ENCODE measurements around the gene MICALL2. TPM values are rescaled to one million over a fixed set of nuclear protein-coding genes. Genes with fewer than 3 reads are reported as not detected.

The MICALL2 gene
- polyA plus RNA-seq, 1 donor from 2014 or later = 12.8 TPM

GRCh38 chr7:1488016-1488415, 28.7 kb upstream of the MICALL2 start:
- no peaks in the 10 kb centered on the region for H3K9me3 ChIP-seq (ENCODE audit: low read length)
- H3K9me2 ChIP-seq (ENCODE audit: insufficient read depth, low read length) = no peaks in the 10 kb centered on the region
- no peak overlapping the region for H3K9ac ChIP-seq (ENCODE audit: low read length)
- H4K20me1 ChIP-seq (ENCODE audit: insufficient read depth) = no peaks in the 10 kb centered on the region
- H3F3A ChIP-seq (ENCODE audit: insufficient read depth, low read length, poor library complexity, severe bottlenecking) = no peaks in the 10 kb centered on the region
- no peak for TF ChIP-seq RAD21 (conservative IDR thresholded peaks at IDR 0.05)
- TF ChIP-seq POLR2AphosphoS5 (IDR thresholded peaks at IDR 0.05) = no peak
- no peaks in the 10 kb centered on the region for H3K36me3 ChIP-seq (ENCODE audit: insufficient read depth, low read length)
- H3K4me2 ChIP-seq (ENCODE audit: low read length) = no peak overlapping the region
- no peaks in the 10 kb centered on the region for H3K79me2 ChIP-seq (replicated peaks; ENCODE audit: insufficient read depth, low read length)
- H3K4me3 ChIP-seq (ENCODE audit: low read length) = no peak overlapping the region
- H3K27me3 ChIP-seq (ENCODE audit: insufficient read depth, low read depth, low read length) = no peaks in the 10 kb centered on the region
- no peak overlapping the region for H2AFZ ChIP-seq (ENCODE audit: low read depth, low read length)
- no peak overlapping the region for H3K27ac ChIP-seq (ENCODE audit: low read length)

- Histone ChIP-seq H3K27ac (ENCODE audit: low read length) (no peak overlapping the region), H3F3A (ENCODE audit: insufficient read depth, low read length, poor library complexity, severe bottlenecking) (no peaks in the 10 kb centered on the region), H3K9ac (ENCODE audit: low read length) (no peak overlapping the region), H4K20me1 (ENCODE audit: insufficient read depth) (no peaks in the 10 kb centered on the region), H3K9me2 (ENCODE audit: insufficient read depth, low read length) (no peaks in the 10 kb centered on the region), H3K36me3 (ENCODE audit: insufficient read depth, low read length) (no peaks in the 10 kb centered on the region), H3K27me3 (ENCODE audit: insufficient read depth, low read depth, low read length) (no peaks in the 10 kb centered on the region), H3K9me3 (ENCODE audit: low read length) (no peaks in the 10 kb centered on the region), H3K4me2 (ENCODE audit: low read length) (no peak overlapping the region), H2AFZ (ENCODE audit: low read depth, low read length) (no peak overlapping the region), H3K79me2 (replicated peaks; ENCODE audit: insufficient read depth, low read length) (no peaks in the 10 kb centered on the region), H3K4me3 (ENCODE audit: low read length) (no peak overlapping the region)
- no peak for TF ChIP-seq SMC3 (conservative IDR thresholded peaks at IDR 0.05; ENCODE audit: poor library complexity)
- TF ChIP-seq RAD21 (conservative IDR thresholded peaks at IDR 0.05) = no peak
- TF ChIP-seq CTCF (IDR thresholded peaks at IDR 0.05; ENCODE audit: poor library complexity, severe bottlenecking) = no peak
- TF ChIP-seq POLR2AphosphoS5 (IDR thresholded peaks at IDR 0.05) = no peak
- TF ChIP-seq EZH2 (IDR thresholded peaks at IDR 0.05; ENCODE audit: borderline replicate concordance, insufficient read depth, low read length, poor library complexity, severe bottlenecking) = no peak
- no peak for TF ChIP-seq MXI1 (conservative IDR thresholded peaks at IDR 0.05; ENCODE audit: poor library complexity, severe bottlenecking)
- no peak for TF ChIP-seq REST (IDR thresholded peaks at IDR 0.05; ENCODE audit: borderline replicate concordance)
- no peak for TF ChIP-seq TAF1 (IDR thresholded peaks at IDR 0.05; ENCODE audit: low read depth)
- TF ChIP-seq EP300 (conservative IDR thresholded peaks at IDR 0.05; ENCODE audit: poor library complexity, severe bottlenecking) = no peak
Measured at GRCh38 chr7:1487466-1487865, 28.2 kb upstream of the MICALL2 start.

GRCh38 chr7:1486571-1486970, 27.3 kb upstream of the MICALL2 start:
- Histone ChIP-seq H3K27me3 (ENCODE audit: insufficient read depth, low read depth, low read length) (no peaks in the 10 kb centered on the region), H3K36me3 (ENCODE audit: insufficient read depth, low read length) (no peaks in the 10 kb centered on the region), H3K9me2 (ENCODE audit: insufficient read depth, low read length) (no peaks in the 10 kb centered on the region), H3K79me2 (replicated peaks; ENCODE audit: insufficient read depth, low read length) (no peaks in the 10 kb centered on the region), H3F3A (ENCODE audit: insufficient read depth, low read length, poor library complexity, severe bottlenecking) (no peaks in the 10 kb centered on the region), H3K4me2 (ENCODE audit: low read length) (no peak overlapping the region), H3K9ac (ENCODE audit: low read length) (no peak overlapping the region), H2AFZ (ENCODE audit: low read depth, low read length) (no peak overlapping the region), H3K9me3 (ENCODE audit: low read length) (no peaks in the 10 kb centered on the region), H4K20me1 (ENCODE audit: insufficient read depth) (no peaks in the 10 kb centered on the region), H3K4me3 (ENCODE audit: low read length) (no peak overlapping the region), H3K27ac (ENCODE audit: low read length) (no peak overlapping the region)
- TF ChIP-seq POLR2AphosphoS5 (IDR thresholded peaks at IDR 0.05) (no peak), CTCF (IDR thresholded peaks at IDR 0.05; ENCODE audit: poor library complexity, severe bottlenecking) (no peak), TAF1 (IDR thresholded peaks at IDR 0.05; ENCODE audit: low read depth) (no peak), RAD21 (conservative IDR thresholded peaks at IDR 0.05) (no peak), EP300 (conservative IDR thresholded peaks at IDR 0.05; ENCODE audit: poor library complexity, severe bottlenecking) (no peak), REST (IDR thresholded peaks at IDR 0.05; ENCODE audit: borderline replicate concordance) (no peak), MXI1 (conservative IDR thresholded peaks at IDR 0.05; ENCODE audit: poor library complexity, severe bottlenecking) (no peak), SMC3 (conservative IDR thresholded peaks at IDR 0.05; ENCODE audit: poor library complexity) (no peak), EZH2 (IDR thresholded peaks at IDR 0.05; ENCODE audit: borderline replicate concordance, insufficient read depth, low read length, poor library complexity, severe bottlenecking) (no peak)

Measured in neural cell (in vitro differentiated cells).